Sigmoid colon (tissue), 4 donors: ENCODE results near the gene CENPP.
"Not testable (repeated sequence)": the region's sequence is repeated elsewhere in the genome, so short reads cannot be mapped to it uniquely, and the experiment has no call there.

Experiments used
- EP300 ChIP-seq, 4 donors: sonication (generic); formaldehyde crosslinking; IDR thresholded peaks; one replicate each; pipeline ENCODE4 v1.6.1; 2017; ENCODE audit warnings: antibody characterized with exemption in 4 of 4
- POLR2AphosphoS5 ChIP-seq, 4 donors: sonication (generic); formaldehyde crosslinking; IDR thresholded peaks; one replicate each; pipeline ENCODE4 v1.6.1; 2017; ENCODE audit warnings: antibody characterized with exemption in 4 of 4
- TF ChIP-seq, protein P1 (sequence below), 4 experiments: fragments of 450-650 bp in 3 of 4; fragments of 200-600 bp in 1 of 4; IDR thresholded peaks; one replicate each; pipeline ENCODE4 v1.5.1; 2016 to 2019; ENCODE audit warnings: antibody characterized with exemption in 4 of 4, mild to moderate bottlenecking in 3 of 4, moderate library complexity in 2 of 4

DNA sequence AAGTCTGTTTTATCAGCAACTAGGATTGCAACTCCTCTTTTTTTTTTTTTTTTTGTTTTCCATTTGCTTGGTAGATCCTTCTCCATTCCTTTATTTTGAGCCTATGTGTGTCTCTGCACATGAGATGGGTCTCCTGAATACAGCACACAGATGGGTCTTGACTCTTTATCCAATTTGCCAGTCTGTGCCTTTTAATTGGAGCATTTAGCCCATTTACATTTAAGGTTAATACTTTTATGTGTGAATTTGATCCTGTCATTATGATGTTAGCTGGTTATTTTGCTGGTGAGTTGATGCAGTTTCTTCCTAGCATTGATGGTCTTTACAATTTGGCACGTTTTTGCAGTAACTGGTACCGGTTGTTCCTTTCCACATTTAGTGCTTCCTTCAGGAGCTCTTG is 246.1 kb downstream of the CENPP start:
- TF ChIP-seq, protein P1, sequence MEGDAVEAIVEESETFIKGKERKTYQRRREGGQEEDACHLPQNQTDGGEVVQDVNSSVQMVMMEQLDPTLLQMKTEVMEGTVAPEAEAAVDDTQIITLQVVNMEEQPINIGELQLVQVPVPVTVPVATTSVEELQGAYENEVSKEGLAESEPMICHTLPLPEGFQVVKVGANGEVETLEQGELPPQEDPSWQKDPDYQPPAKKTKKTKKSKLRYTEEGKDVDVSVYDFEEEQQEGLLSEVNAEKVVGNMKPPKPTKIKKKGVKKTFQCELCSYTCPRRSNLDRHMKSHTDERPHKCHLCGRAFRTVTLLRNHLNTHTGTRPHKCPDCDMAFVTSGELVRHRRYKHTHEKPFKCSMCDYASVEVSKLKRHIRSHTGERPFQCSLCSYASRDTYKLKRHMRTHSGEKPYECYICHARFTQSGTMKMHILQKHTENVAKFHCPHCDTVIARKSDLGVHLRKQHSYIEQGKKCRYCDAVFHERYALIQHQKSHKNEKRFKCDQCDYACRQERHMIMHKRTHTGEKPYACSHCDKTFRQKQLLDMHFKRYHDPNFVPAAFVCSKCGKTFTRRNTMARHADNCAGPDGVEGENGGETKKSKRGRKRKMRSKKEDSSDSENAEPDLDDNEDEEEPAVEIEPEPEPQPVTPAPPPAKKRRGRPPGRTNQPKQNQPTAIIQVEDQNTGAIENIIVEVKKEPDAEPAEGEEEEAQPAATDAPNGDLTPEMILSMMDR (IDR thresholded peaks at IDR 0.05): not testable (repeated sequence)
- TF ChIP-seq EP300, POLR2AphosphoS5 (IDR thresholded peaks at IDR 0.05): not testable (repeated sequence)
